ENCODE data around the gene GEMIN7. TPM values are rescaled to one million over a fixed set of nuclear protein-coding genes. Genes with fewer than 3 reads are reported as not detected.

GEMIN7 gene
- total and polyA plus RNA-seq, 2 of the 13 experiments (the other 11 are each of a cell fraction or from before 2014, with no cell fraction given), result 24.1 to 30.6 TPM

- TF ChIP-seq FOXP4 (CRISPR knock-in tag; IDR thresholded peaks at IDR 0.05) (peak; percentile 22; the same call in 1 of the 2 replicates), PITX1 (CRISPR knock-in tag; IDR thresholded peaks at IDR 0.05) (peak; percentile 75; the same call in 1 of the 2 replicates), THYN1 (CRISPR knock-in tag; IDR thresholded peaks at IDR 0.05; ENCODE audit: borderline replicate concordance, low read depth) (no peak), CTCF (CRISPR knock-in tag; IDR thresholded peaks at IDR 0.05) (peak; percentile 30; the same call in 1 of the 2 replicates), FOXK1 (CRISPR knock-in tag; IDR thresholded peaks at IDR 0.05; ENCODE audit: borderline replicate concordance, low read depth) (peak; percentile 48; the same call in 1 of the 2 replicates), TEAD3 (CRISPR knock-in tag; optimal IDR thresholded peaks at IDR 0.05; ENCODE audit: borderline replicate concordance) (peak; percentile 16), GMEB1 (CRISPR knock-in tag; IDR thresholded peaks at IDR 0.05; ENCODE audit: borderline replicate concordance) (peak; percentile 91), ZNF430 (CRISPR knock-in tag; IDR thresholded peaks at IDR 0.05) (peak; percentile 56; the same call in 1 of the 2 replicates), WIZ (CRISPR knock-in tag; IDR thresholded peaks at IDR 0.05) (no peak), ZBTB4 (CRISPR knock-in tag; IDR thresholded peaks at IDR 0.05; ENCODE audit: borderline replicate concordance) (peak; percentile 59; the same call in 1 of the 2 replicates), HMG20A (CRISPR knock-in tag; IDR thresholded peaks at IDR 0.05; ENCODE audit: borderline replicate concordance) (no peak), RFXAP (CRISPR knock-in tag; IDR thresholded peaks at IDR 0.05; ENCODE audit: borderline replicate concordance) (peak; percentile 50; the same call in 1 of the 2 replicates), ZNF512B (CRISPR knock-in tag; IDR thresholded peaks at IDR 0.05; ENCODE audit: borderline replicate concordance) (no peak), NONO (IDR thresholded peaks at IDR 0.05) (no peak), NONO (CRISPR knock-in tag; conservative IDR thresholded peaks at IDR 0.05) (peak; percentile 86)
Observed at GRCh38 chr19:45092747-45093678, 14.0 kb downstream of the GEMIN7 start, which contains the start of gene PPP1R37 (continued).
